Measurements from ENCODE around the gene PPTC7. TPM values are rescaled to one million over a fixed set of nuclear protein-coding genes. Genes with fewer than 3 reads are reported as not detected.
"Not testable (repeated sequence)": the region's sequence is repeated elsewhere in the genome, so short reads cannot be mapped to it uniquely, and the experiment has no call there.

The PPTC7 gene
- total RNA-seq, 3 donors from 2014 or later, result 32.2 to 34.8 (median 32.8) TPM

DNA sequence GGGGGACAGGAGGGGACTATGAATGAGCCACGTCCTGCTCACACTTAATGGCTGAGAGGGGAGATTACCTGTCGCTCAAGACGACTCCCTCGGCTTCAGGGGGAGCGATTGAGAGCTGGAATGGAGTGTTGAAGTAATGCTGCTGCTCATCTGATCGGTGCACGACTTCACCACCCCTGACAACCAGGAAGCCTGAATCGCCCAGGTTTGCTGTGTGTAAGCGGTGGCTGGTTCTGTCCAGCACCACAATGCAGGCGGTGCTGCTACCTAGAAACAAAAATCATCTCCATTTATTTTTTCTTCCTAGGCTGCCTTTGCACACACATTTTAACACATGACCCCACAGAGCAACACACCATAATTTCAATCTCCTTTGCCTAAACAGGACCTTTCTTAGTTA, 37.3 kb downstream of the PPTC7 start:
- no peak overlapping the region for H3K4me3 ChIP-seq
- ATAC-seq (no peak), DNase-seq (no peak)
- H3K9me3 ChIP-seq, result no peaks in the 10 kb centered on the region
- peaks cover 21% of the 10 kb centered on the region for H3K4me1 ChIP-seq (ENCODE audit: low read depth)
- no peaks in the 10 kb centered on the region for H3K36me3 ChIP-seq (ENCODE audit: low read depth)
- TF ChIP-seq, protein P1, sequence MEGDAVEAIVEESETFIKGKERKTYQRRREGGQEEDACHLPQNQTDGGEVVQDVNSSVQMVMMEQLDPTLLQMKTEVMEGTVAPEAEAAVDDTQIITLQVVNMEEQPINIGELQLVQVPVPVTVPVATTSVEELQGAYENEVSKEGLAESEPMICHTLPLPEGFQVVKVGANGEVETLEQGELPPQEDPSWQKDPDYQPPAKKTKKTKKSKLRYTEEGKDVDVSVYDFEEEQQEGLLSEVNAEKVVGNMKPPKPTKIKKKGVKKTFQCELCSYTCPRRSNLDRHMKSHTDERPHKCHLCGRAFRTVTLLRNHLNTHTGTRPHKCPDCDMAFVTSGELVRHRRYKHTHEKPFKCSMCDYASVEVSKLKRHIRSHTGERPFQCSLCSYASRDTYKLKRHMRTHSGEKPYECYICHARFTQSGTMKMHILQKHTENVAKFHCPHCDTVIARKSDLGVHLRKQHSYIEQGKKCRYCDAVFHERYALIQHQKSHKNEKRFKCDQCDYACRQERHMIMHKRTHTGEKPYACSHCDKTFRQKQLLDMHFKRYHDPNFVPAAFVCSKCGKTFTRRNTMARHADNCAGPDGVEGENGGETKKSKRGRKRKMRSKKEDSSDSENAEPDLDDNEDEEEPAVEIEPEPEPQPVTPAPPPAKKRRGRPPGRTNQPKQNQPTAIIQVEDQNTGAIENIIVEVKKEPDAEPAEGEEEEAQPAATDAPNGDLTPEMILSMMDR (IDR thresholded peaks at IDR 0.05), result no peak
- intact Hi-C loops (cut with DNase I, micrococcal nuclease), result no loop called here

DNA sequence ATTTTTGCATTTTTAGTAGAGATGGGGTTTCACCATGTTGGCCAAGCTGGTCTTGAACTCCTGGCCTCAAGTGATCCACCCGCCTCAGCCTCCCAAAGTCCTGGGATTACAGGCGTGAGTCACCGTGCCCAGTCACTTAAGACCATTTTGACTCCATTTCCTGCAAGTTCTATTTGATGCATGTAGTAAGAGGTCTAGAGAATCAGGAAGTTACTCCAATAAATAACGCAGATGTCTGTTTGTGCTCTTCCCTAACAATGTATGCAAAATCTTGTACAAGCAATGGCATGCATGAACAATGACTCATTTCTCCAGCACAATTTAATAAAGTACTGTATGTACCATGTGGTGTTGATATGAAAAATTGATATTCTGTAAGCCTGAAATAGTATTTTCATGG, 37.9 kb downstream of the PPTC7 start:
- H3K4me3 ChIP-seq; intact Hi-C loops (cut with DNase I, micrococcal nuclease); DNase-seq; H3K9me3 ChIP-seq; H3K36me3 ChIP-seq (ENCODE audit: low read depth): not testable (repeated sequence)
- H3K4me1 ChIP-seq (ENCODE audit: low read depth), result peaks cover 21% of the 10 kb centered on the region
- ATAC-seq, result peak; percentile 44

DNA sequence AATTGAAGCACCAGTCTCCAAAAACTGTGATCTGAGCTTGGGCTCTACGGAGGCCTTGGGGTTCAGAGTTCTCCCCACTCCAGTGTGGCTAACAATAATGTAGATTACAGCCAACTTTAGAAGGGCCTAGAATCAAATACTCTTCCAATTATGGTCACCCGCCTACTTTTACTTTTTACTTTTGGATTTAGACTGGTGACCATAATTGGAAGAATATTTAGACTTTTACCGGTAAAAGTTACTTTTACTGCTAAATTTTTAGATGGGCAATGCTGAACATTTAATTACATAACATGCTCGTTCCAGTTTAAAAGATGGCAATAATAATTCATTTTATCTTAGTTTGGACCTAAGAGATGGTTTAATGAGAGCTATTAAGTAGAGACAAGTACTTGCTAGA, 39.2 kb downstream of the PPTC7 start:
- Histone ChIP-seq H3K36me3 (ENCODE audit: low read depth) (no peaks in the 10 kb centered on the region), H3K9me3 (no peaks in the 10 kb centered on the region), H3K4me3 (no peak overlapping the region), H3K4me1 (ENCODE audit: low read depth) (peaks cover 29% of the 10 kb centered on the region)
- DNase-seq, result no peak
- TF ChIP-seq, protein P1 (IDR thresholded peaks at IDR 0.05), result no peak
- no peak for ATAC-seq
- intact Hi-C loops (cut with DNase I, micrococcal nuclease), result no loop called here

DNA sequence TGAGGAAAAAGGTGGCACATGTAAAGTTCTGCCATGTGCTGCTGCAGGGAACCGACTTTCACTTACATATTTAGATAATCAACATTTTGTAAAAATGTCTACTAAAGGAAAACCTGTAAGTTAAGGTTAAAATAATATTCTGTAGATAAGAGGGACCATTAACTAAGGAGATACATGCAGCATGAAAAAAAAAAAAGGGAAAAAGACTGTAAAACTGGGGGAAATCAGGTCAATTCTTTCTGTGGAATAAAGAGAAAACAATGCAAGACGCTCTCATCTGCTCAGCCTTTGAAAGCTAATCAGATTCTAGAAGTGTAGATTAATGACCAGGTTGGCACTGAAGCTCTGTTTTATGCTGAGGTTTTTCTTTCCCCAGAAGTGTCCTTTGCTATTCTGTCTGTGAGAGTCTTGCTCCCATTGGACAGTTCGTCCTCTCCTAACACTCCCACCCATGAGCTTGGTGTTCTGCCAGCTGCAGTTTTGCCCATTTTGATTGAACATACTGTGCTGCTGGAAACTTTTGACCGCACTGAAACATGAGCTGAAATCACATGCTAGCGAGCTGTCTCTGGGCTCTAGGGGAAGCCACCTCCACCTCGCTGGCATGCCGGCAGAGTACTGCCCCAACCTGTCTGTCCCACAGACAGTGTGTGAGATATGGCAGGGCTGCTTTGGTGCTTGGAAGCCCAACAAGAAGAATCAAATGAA, 39.7 kb downstream of the PPTC7 start:
- DNase-seq (peak; percentile 60 to 70 (median 65)), ATAC-seq (peak; percentile 52)
- Histone ChIP-seq H3K4me1 (ENCODE audit: low read depth) (peaks cover 35% of the 10 kb centered on the region), H3K36me3 (ENCODE audit: low read depth) (no peaks in the 10 kb centered on the region), H3K9me3 (no peaks in the 10 kb centered on the region), H3K4me3 (no peak overlapping the region)
- intact Hi-C loops (cut with DNase I, micrococcal nuclease), result no loop called here
- TF ChIP-seq, protein P1 (IDR thresholded peaks at IDR 0.05), result no peak

DNA sequence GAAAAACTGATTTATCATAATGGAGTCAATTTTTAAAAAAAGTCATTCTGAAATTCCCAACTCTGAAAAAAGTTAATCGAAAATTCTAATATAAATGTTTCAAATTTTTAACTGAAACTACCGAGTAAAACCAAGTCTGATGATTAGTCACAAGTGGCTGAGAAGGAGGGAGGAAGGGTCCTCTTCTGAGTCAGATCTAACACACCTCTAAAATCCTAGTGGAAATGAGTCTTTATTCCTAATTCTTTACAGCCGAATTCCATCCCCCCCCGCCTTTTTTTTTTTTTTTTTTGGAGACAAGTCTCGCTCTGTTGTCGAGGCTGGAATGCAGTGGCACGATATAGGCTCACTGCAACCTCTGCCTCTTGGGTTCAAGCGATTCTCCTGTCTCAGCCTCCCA, 43.1 kb downstream of the PPTC7 start:
- TF ChIP-seq, protein P1 (IDR thresholded peaks at IDR 0.05), result no peak
- intact Hi-C loops (cut with DNase I, micrococcal nuclease), result no loop called here
- no peak for ATAC-seq
- no peak for DNase-seq
- H3K36me3 ChIP-seq (ENCODE audit: low read depth), result no peaks in the 10 kb centered on the region
- peaks cover 44% of the 10 kb centered on the region for H3K4me1 ChIP-seq (ENCODE audit: low read depth)
- no peaks in the 10 kb centered on the region for H3K9me3 ChIP-seq
- H3K4me3 ChIP-seq, result no peak overlapping the region

DNA sequence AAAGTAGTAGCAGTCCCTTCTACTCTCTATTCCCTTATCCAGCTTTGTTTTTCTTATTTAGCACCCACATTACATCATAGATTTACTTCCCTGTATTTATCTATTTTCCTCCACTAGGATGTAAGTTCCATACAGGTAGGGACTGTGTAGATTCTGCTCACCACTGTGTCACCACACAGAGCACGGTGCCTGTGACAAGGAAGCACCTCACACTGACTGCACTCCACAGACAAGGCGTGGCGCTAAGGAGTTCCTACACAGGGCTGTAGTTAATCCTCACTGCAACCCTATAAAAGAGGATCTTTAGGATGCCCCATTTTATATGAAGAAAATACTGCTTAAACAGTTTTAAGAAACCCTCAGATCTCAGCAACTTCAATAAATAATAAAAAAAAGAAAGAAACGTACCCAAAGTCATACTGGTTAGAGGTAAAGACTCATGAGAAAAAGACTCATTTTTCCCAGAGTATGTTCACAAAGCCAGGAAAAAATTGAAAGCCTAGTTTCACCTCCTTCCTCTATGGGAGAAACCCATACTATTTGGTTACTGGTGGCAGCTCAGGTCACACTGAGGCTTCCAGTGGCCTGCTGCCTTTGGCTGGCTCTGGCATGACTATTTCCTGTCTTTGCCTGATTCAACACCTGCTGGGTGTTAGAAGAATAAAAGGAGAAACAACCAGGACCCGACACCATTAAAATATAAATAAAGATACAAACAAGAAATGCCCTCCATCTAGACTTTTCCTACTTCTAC, 44.1 kb downstream of the PPTC7 start:
- peak; percentile 92 for ATAC-seq
- Histone ChIP-seq H3K4me1 (ENCODE audit: low read depth) (peaks cover 36% of the 10 kb centered on the region), H3K9me3 (no peaks in the 10 kb centered on the region), H3K36me3 (ENCODE audit: low read depth) (no peaks in the 10 kb centered on the region), H3K4me3 (no peak overlapping the region)
- TF ChIP-seq, protein P1 (IDR thresholded peaks at IDR 0.05), result no peak
- intact Hi-C loops (cut with DNase I, micrococcal nuclease), result no loop called here
- peak; percentile 54 to 72 (median 67) for DNase-seq
